HG03457 (cell line): ENCODE results near the gene CHMP6.

ENCODE experiments used
- ATAC-seq: cut with Tn5 transposase; IDR thresholded peaks from one replicate; pipeline ENCODE4 v1.9.1; 2021; ENCODE audit warnings: moderate number of reproducible peaks; ENCODE audit not compliant: unreplicated experiment

The CHMP6 gene

GRCh38 chr17:81042606-81043005 is 51.0 kb downstream of the CHMP6 start:
- no peak for ATAC-seq

GRCh38 chr17:81043319-81043724 is 51.7 kb downstream of the CHMP6 start:
- ATAC-seq: no peak

- no peak for ATAC-seq
Observed at GRCh38 chr17:81043725-81044427, 52.2 kb downstream of the CHMP6 start.

GRCh38 chr17:81044428-81044763 is 52.8 kb downstream of the CHMP6 start:
- no peak for ATAC-seq

- ATAC-seq: no peak
Observed at GRCh38 chr17:81044764-81045589, 53.3 kb downstream of the CHMP6 start.

GRCh38 chr17:81045590-81046095 is 54.0 kb downstream of the CHMP6 start:
- no peak for ATAC-seq

GRCh38 chr17:81046132-81046769 is 54.6 kb downstream of the CHMP6 start:
- no peak for ATAC-seq

GRCh38 chr17:81046770-81047359 is 55.2 kb downstream of the CHMP6 start:
- ATAC-seq: no peak

GRCh38 chr17:81048827-81049371 is 57.3 kb downstream of the CHMP6 start:
- no peak for ATAC-seq

- ATAC-seq: no peak
Observed at GRCh38 chr17:81049372-81049911, 57.8 kb downstream of the CHMP6 start.
